OCI-LY1 (cell line): ENCODE results near the gene RALGPS1.

ENCODE experiments used
- H2AFZ ChIP-seq: fragments of 200-600 bp; sonication (generic), shearing (Covaris generic); 2 replicates; pipeline ENCODE4 v1.6.0; 2014; ENCODE audit warnings: antibody characterized with exemption, mild to moderate bottlenecking, low read length
- H3F3A ChIP-seq: fragments of 200-600 bp; sonication (generic), shearing (Covaris generic); 2 replicates; pipeline ENCODE4 v1.6.0; 2014; ENCODE audit warnings: mild to moderate bottlenecking, antibody characterized with exemption, low read length, moderate library complexity; ENCODE audit not compliant: insufficient read depth
- H3K27ac ChIP-seq: fragments of 200-600 bp; sonication (generic); 2 replicates; pipeline ENCODE4 v1.5.1; 2014; ENCODE audit warnings: low read length, mixed run types, mild to moderate bottlenecking, low read depth; ENCODE audit not compliant: poor library complexity, severe bottlenecking
- H3K27me3 ChIP-seq: fragments of 200-600 bp; sonication (generic); 2 replicates; pipeline ENCODE4 v1.6.0; 2014; ENCODE audit warnings: antibody characterized with exemption, mild to moderate bottlenecking, low read length, moderate library complexity; ENCODE audit not compliant: insufficient read depth
- H3K36me3 ChIP-seq: fragments of 200-600 bp; sonication (generic); 2 replicates; pipeline ENCODE4 v1.6.1; 2014; ENCODE audit warnings: mild to moderate bottlenecking, antibody characterized with exemption, low read length, moderate library complexity, mixed read lengths; ENCODE audit not compliant: insufficient read depth
- H3K4me1 ChIP-seq: fragments of 200-600 bp; sonication (generic); 2 replicates; pipeline ENCODE4 v1.5.1; 2014; ENCODE audit warnings: mild to moderate bottlenecking, low read length, moderate library complexity; ENCODE audit not compliant: insufficient read depth, severe bottlenecking
- H3K4me2 ChIP-seq: fragments of 200-600 bp; sonication (generic), shearing (Covaris generic); 2 replicates; pipeline ENCODE4 v1.6.1; 2014; ENCODE audit warnings: low read length
- H3K4me3 ChIP-seq: fragments of 200-600 bp; sonication (generic); 2 replicates; pipeline ENCODE4 v1.5.1; 2014; ENCODE audit warnings: low read length, low read depth, mild to moderate bottlenecking, mixed read lengths; ENCODE audit not compliant: poor library complexity, severe bottlenecking
- H3K79me2 ChIP-seq: fragments of 200-600 bp; shearing (Covaris generic); 2 replicates; pipeline ENCODE4 v1.6.1; 2016; ENCODE audit warnings: mixed run types, low read length, mixed read lengths; ENCODE audit not compliant: insufficient read depth
- H3K9ac ChIP-seq: fragments of 200-600 bp; sonication (generic), shearing (Covaris generic); 2 replicates; pipeline ENCODE4 v1.6.1; 2014; ENCODE audit warnings: mild to moderate bottlenecking, low read length, mixed read lengths
- H3K9me2 ChIP-seq: fragments of 200-600 bp; sonication (generic), shearing (Covaris generic); 2 replicates; pipeline ENCODE4 v1.6.1; 2014; ENCODE audit warnings: low read depth, mild to moderate bottlenecking, low read length, mixed read lengths
- H3K9me3 ChIP-seq: fragments of 200-600 bp; shearing (Covaris generic); 2 replicates; pipeline ENCODE4 v1.6.1; 2014; ENCODE audit warnings: low read length, mixed read lengths
- H4K20me1 ChIP-seq: fragments of 200-600 bp; sonication (generic), shearing (Covaris generic); 2 replicates; pipeline ENCODE4 v1.6.0; 2016; ENCODE audit warnings: mild to moderate bottlenecking, low read length; ENCODE audit not compliant: insufficient read depth
- CTCF ChIP-seq: fragments of 200-600 bp; sonication (generic), shearing (Covaris generic); IDR thresholded peaks from 2 replicates; pipeline ENCODE4 v1.5.1; 2017; ENCODE audit warnings: mild to moderate bottlenecking, antibody characterized with exemption, low read length, moderate library complexity, mixed read lengths
- EZH2 ChIP-seq: fragments of 200-600 bp; sonication (generic), shearing (Covaris generic); IDR thresholded peaks from 2 replicates; pipeline ENCODE4 v1.8.0; 2017; ENCODE audit warnings: borderline replicate concordance, mixed run types, mild to moderate bottlenecking, antibody characterized with exemption, low read length, moderate library complexity, mixed read lengths

The RALGPS1 gene

GRCh38 chr9:127140181-127140580 lies 225.6 kb downstream of the RALGPS1 start:
- Histone ChIP-seq H3F3A (no peaks in the 10 kb centered on the region), H2AFZ (no peak overlapping the region), H3K9me3 (no peaks in the 10 kb centered on the region), H4K20me1 (no peaks in the 10 kb centered on the region), H3K79me2 (no peaks in the 10 kb centered on the region), H3K27me3 (no peaks in the 10 kb centered on the region), H3K9ac (no peak overlapping the region), H3K4me1 (no peaks in the 10 kb centered on the region), H3K4me3 (no peak overlapping the region), H3K36me3 (no peaks in the 10 kb centered on the region), H3K27ac (no peak overlapping the region), H3K4me2 (no peak overlapping the region), H3K9me2 (no peaks in the 10 kb centered on the region)
- TF ChIP-seq EZH2 (no peak), CTCF (no peak)

- H3K9me3 ChIP-seq = no peaks in the 10 kb centered on the region
- H2AFZ ChIP-seq = no peak overlapping the region
- no peaks in the 10 kb centered on the region for H4K20me1 ChIP-seq
- H3K27me3 ChIP-seq = no peaks in the 10 kb centered on the region
- H3F3A ChIP-seq = no peaks in the 10 kb centered on the region
- no peaks in the 10 kb centered on the region for H3K9me2 ChIP-seq
- H3K36me3 ChIP-seq = no peaks in the 10 kb centered on the region
- TF ChIP-seq EZH2 (no peak), CTCF (no peak)
- no peak overlapping the region for H3K4me3 ChIP-seq
- no peaks in the 10 kb centered on the region for H3K4me1 ChIP-seq
- H3K4me2 ChIP-seq = no peak overlapping the region
- H3K27ac ChIP-seq = no peak overlapping the region
- H3K9ac ChIP-seq = no peak overlapping the region
- H3K79me2 ChIP-seq = no peaks in the 10 kb centered on the region
Observed at GRCh38 chr9:127140842-127141675, 226.5 kb downstream of the RALGPS1 start.

GRCh38 chr9:127142291-127142690 lies 227.7 kb downstream of the RALGPS1 start:
- no peak overlapping the region for H3K9ac ChIP-seq
- H3K27ac ChIP-seq = no peak overlapping the region
- H3K9me2 ChIP-seq = no peaks in the 10 kb centered on the region
- H3K4me1 ChIP-seq = no peaks in the 10 kb centered on the region
- no peaks in the 10 kb centered on the region for H3K79me2 ChIP-seq
- TF ChIP-seq CTCF (no peak), EZH2 (no peak)
- H3F3A ChIP-seq = no peaks in the 10 kb centered on the region
- H3K27me3 ChIP-seq = no peaks in the 10 kb centered on the region
- no peaks in the 10 kb centered on the region for H3K9me3 ChIP-seq
- no peaks in the 10 kb centered on the region for H3K36me3 ChIP-seq
- H2AFZ ChIP-seq = no peak overlapping the region
- no peak overlapping the region for H3K4me3 ChIP-seq
- H4K20me1 ChIP-seq = no peaks in the 10 kb centered on the region
- no peak overlapping the region for H3K4me2 ChIP-seq
